ENCODE data around the gene RESP18.

GRCh38 chr2:219368690-219369191, 36.2 kb upstream of the RESP18 start:
- TF ChIP-seq CTCF (IDR thresholded peaks at IDR 0.05; ENCODE audit: low read length) = no peak
- TF ChIP-seq EZH2 (optimal IDR thresholded peaks at IDR 0.05; ENCODE audit: low read depth, low read length) = no peak
- TF ChIP-seq EZH2phosphoT487 (IDR thresholded peaks at IDR 0.05; ENCODE audit: low read length) = no peak

Data from MM.1S (cell line).